GM18502 (cell line): ENCODE measurements around the gene KLHDC4.
"Not testable (repeated sequence)": the region's sequence is repeated elsewhere in the genome, so short reads cannot be mapped to it uniquely, and the experiment has no call there.

Source experiments
- ATAC-seq: cut with Tn5 transposase; IDR thresholded peaks from one replicate; pipeline ENCODE4 v1.9.1; 2021; ENCODE audit warnings: mild to moderate bottlenecking; ENCODE audit not compliant: unreplicated experiment, poor library complexity

KLHDC4 gene

GRCh38 chr16:87747626-87748414 is 18.0 kb downstream of the KLHDC4 start:
- ATAC-seq: no peak

GRCh38 chr16:87746178-87746577 is 19.6 kb downstream of the KLHDC4 start:
- no peak for ATAC-seq

GRCh38 chr16:87744750-87745514 is 20.9 kb downstream of the KLHDC4 start:
- ATAC-seq: no peak

GRCh38 chr16:87742781-87743490 is 22.9 kb downstream of the KLHDC4 start:
- no peak for ATAC-seq

- no peak for ATAC-seq
Observed at GRCh38 chr16:87741700-87742415, 23.9 kb downstream of the KLHDC4 start.

GRCh38 chr16:87740909-87741424 is 24.8 kb downstream of the KLHDC4 start:
- ATAC-seq: no peak

- ATAC-seq: no peak
Observed at GRCh38 chr16:87740441-87740840, 25.3 kb downstream of the KLHDC4 start.

- ATAC-seq: no peak
Observed at GRCh38 chr16:87739801-87740200, 26.0 kb downstream of the KLHDC4 start.

GRCh38 chr16:87736008-87736382 is 29.8 kb downstream of the KLHDC4 start:
- no peak for ATAC-seq

GRCh38 chr16:87735270-87736007 is 30.3 kb downstream of the KLHDC4 start:
- no peak for ATAC-seq

GRCh38 chr16:87734644-87735043 is 31.1 kb downstream of the KLHDC4 start:
- no peak for ATAC-seq

GRCh38 chr16:87733190-87733589 is 32.6 kb downstream of the KLHDC4 start:
- ATAC-seq: no peak

- ATAC-seq: no peak
Observed at GRCh38 chr16:87731607-87732006, 34.2 kb downstream of the KLHDC4 start.

- no peak for ATAC-seq
Observed at GRCh38 chr16:87729266-87729954, 36.4 kb downstream of the KLHDC4 start.

- ATAC-seq: no peak
Observed at GRCh38 chr16:87728026-87728425, 37.8 kb downstream of the KLHDC4 start.

- ATAC-seq: no peak
Observed at GRCh38 chr16:87727346-87727745, 38.4 kb downstream of the KLHDC4 start.

GRCh38 chr16:87726577-87726976 is 39.2 kb downstream of the KLHDC4 start:
- not testable (repeated sequence) for ATAC-seq

GRCh38 chr16:87725596-87726235 is 40.1 kb downstream of the KLHDC4 start:
- ATAC-seq: no peak
